H1 (cell line): Measurements from ENCODE around the gene HSCB. TPM values are rescaled to one million over a fixed set of nuclear protein-coding genes. Genes with fewer than 3 reads are reported as not detected.

Experiments used
- ATF3 ChIP-seq: IDR thresholded peaks from 2 replicates; pipeline ENCODE4 v1.6.1; 2011; ENCODE audit warnings: low read depth, mild to moderate bottlenecking, low read length; ENCODE audit not compliant: insufficient read depth
- CHD2 ChIP-seq: IDR thresholded peaks from 2 replicates; pipeline ENCODE4 v1.6.1; 2012; ENCODE audit warnings: low read length, improper control_type of control experiment
- CREB1 ChIP-seq: IDR thresholded peaks from 2 replicates; pipeline ENCODE4 v1.6.1; 2012; ENCODE audit warnings: inconsistent platforms
- CTBP2 ChIP-seq: IDR thresholded peaks from 2 replicates; pipeline ENCODE4 v1.7.0; 2011; ENCODE audit warnings: borderline replicate concordance, mild to moderate bottlenecking, moderate library complexity, mixed read lengths, low read length; ENCODE audit not compliant: insufficient read depth, insufficient read length
- CTCF ChIP-seq, 3 experiments: IDR thresholded peaks; 1 replicate in 2 of 3; 2 replicates in 1 of 3; pipeline versions ENCODE4 v1.5.1 to v1.6.1; 2011; ENCODE audit warnings: low read length in 3 of 3, mild to moderate bottlenecking in 3 of 3, inconsistent platforms in 2 of 3, low read depth in 1 of 3, moderate library complexity in 1 of 3; ENCODE audit not compliant: insufficient read depth in 1 of 3; ENCODE audit errors: control extremely low read depth in 1 of 3
- EZH2 ChIP-seq: fragments of 200-600 bp; sonication (generic); IDR thresholded peaks from 2 replicates; pipeline ENCODE4 v1.7.1; 2012; ENCODE audit warnings: low read depth, mild to moderate bottlenecking, moderate library complexity, low read length, inconsistent platforms; ENCODE audit not compliant: severe bottlenecking
- FOSL1 ChIP-seq: IDR thresholded peaks from 2 replicates; pipeline ENCODE4 v1.6.1; 2011; ENCODE audit warnings: mild to moderate bottlenecking, low read depth, low read length, moderate library complexity; ENCODE audit not compliant: insufficient read depth
- GABPA ChIP-seq: IDR thresholded peaks from 2 replicates; pipeline ENCODE4 v1.6.1; 2011; ENCODE audit warnings: mild to moderate bottlenecking, low read length, moderate library complexity, borderline replicate concordance; ENCODE audit not compliant: insufficient read depth
- GTF2F1 ChIP-seq: IDR thresholded peaks from 2 replicates; pipeline ENCODE4 v1.6.1; 2012; ENCODE audit warnings: low read depth, low read length, improper control_type of control experiment, borderline replicate concordance
- HDAC2 ChIP-seq, 2 experiments: fragments of 300-600 bp in 1 of 2; sonication (generic) in 1 of 2; IDR thresholded peaks; 2 replicates each; pipeline ENCODE4 v1.6.1; 2011 to 2012; ENCODE audit warnings: low read depth in 2 of 2, low read length in 2 of 2, mild to moderate bottlenecking in 2 of 2, moderate library complexity in 2 of 2, borderline replicate concordance in 1 of 2, inconsistent platforms in 1 of 2
- JUND ChIP-seq: IDR thresholded peaks from 2 replicates; pipeline ENCODE4 v1.6.1; 2011; ENCODE audit warnings: mild to moderate bottlenecking, improper control_type of control experiment, low read length
- POLR2A ChIP-seq, 2 experiments: IDR thresholded peaks; 1 replicate in 1 of 2; 2 replicates in 1 of 2; pipeline ENCODE4 v1.6.1; 2011; ENCODE audit warnings: low read depth in 2 of 2, low read length in 2 of 2, mild to moderate bottlenecking in 2 of 2; ENCODE audit errors: control extremely low read depth in 1 of 2
- RBBP5 ChIP-seq: IDR thresholded peaks from 2 replicates; pipeline ENCODE4 v1.7.1; 2012; ENCODE audit warnings: low read depth, mild to moderate bottlenecking, inconsistent platforms, low read length, moderate library complexity, borderline replicate concordance
- RXRA ChIP-seq: IDR thresholded peaks from 2 replicates; pipeline ENCODE4 v1.6.1; 2011; ENCODE audit warnings: low read depth, mild to moderate bottlenecking, low read length, moderate library complexity; ENCODE audit not compliant: insufficient read depth
- SIN3A ChIP-seq, 2 experiments: IDR thresholded peaks in 1 of 2; conservative IDR thresholded peaks in 1 of 2; 2 replicates each; pipeline ENCODE4 v1.6.1; 2011 to 2012; ENCODE audit warnings: low read length in 2 of 2, improper control_type of control experiment in 1 of 2, low read depth in 1 of 2, mild to moderate bottlenecking in 1 of 2
- SIX5 ChIP-seq: IDR thresholded peaks from 2 replicates; pipeline ENCODE4 v1.6.1; 2011; ENCODE audit warnings: mild to moderate bottlenecking, low read depth, low read length
- SP2 ChIP-seq: IDR thresholded peaks from 2 replicates; pipeline ENCODE4 v1.6.1; 2012; ENCODE audit warnings: mild to moderate bottlenecking, low read length, inconsistent platforms
- SRF ChIP-seq: IDR thresholded peaks from 2 replicates; pipeline ENCODE4 v1.6.1; 2011; ENCODE audit warnings: mild to moderate bottlenecking, low read depth, low read length, moderate library complexity
- TAF1 ChIP-seq: IDR thresholded peaks from 2 replicates; pipeline ENCODE4 v1.6.1; 2011; ENCODE audit warnings: mild to moderate bottlenecking, low read depth, low read length
- ZNF274 ChIP-seq: IDR thresholded peaks from 2 replicates; pipeline ENCODE4 v1.7.0; 2012; ENCODE audit warnings: low read length, borderline replicate concordance; ENCODE audit errors: extremely low read depth
- polyA plus RNA-seq, 7 experiments: library from polyadenylated mRNA; depleted of rRNA in 3 of 7; stranded (reverse) in 5 of 7; unstranded in 2 of 7; fragments of >200 nt in 5 of 7; fragments of 200-250 nt in 2 of 7; gene quantifications; 1 replicate in 5 of 7; 2 replicates in 1 of 7; 4 replicates in 1 of 7; pipeline versions ENCODE4 v1.2.1 to v1.2.3, GENCODE V29; 2011 to 2013; ENCODE audit warnings: missing spikeins in 2 of 7, mixed read lengths in 2 of 7
- total RNA-seq: library from RNA; stranded (reverse); fragmentation: NEBNext Ultra II Directional; extraction: Animal tissue kit (Norgen Biotek cat#: 25700); gene quantifications from 2 replicates; pipeline ENCODE4 v1.2.1, GENCODE V29; 2021

The HSCB gene
- total and polyA plus RNA-seq, 2 of the 8 experiments (the other 6 are each of a cell fraction or from before 2014, with no cell fraction given): 14.7 to 16.6 TPM

DNA sequence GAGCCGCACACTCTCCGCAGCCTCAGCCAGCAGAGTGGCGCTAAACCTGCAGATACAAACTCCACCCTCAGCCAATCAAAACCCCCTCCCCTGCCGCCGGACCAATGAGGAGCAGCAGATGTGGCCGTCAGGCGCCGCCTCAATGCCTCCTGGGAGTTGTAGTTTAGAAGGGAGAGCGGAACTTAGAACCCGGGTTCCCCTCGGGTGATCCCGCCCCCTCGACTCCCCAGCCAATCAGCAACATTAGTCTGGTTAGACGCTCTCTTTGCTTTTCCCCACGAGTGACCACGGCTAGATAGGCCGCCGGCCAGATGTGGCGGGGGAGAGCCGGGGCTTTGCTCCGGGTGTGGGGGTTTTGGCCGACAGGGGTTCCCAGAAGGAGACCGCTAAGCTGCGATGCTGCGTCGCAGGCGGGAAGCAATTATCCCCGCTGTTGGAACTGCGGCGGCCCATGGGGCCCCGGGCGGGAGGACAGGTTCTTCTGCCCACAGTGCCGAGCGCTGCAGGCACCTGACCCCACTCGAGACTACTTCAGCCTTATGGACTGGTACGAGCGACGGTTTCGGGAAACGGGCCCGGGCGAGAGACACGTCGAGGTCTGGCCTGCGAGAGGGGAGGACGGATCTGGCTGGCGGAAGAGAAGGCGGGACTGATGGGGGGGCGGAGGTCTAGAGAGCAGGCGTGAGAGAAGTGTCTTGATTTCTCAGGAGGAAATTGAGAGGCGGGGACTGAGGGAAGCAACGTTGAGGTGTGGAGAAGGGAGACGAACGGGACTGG, at the start of gene HSCB, which contains the start of gene CHEK2 (continued):
- TF ChIP-seq GABPA: no peak
- no peak for TF ChIP-seq ZNF274
- TF ChIP-seq CREB1: peak; percentile 82
- peak; percentile 2 to 51; a peak in 1 of 4 replicates for TF ChIP-seq SIN3A (conservative IDR thresholded peaks at IDR 0.05 in 1 of 2, IDR thresholded peaks at IDR 0.05 in 1 of 2; ENCODE audit: low read depth in 1 of 2, low read length in 2 of 2)
- peak; percentile 34; the same call in 1 of the 2 replicates for TF ChIP-seq SP2
- no peak for TF ChIP-seq FOSL1
- 0 out of 3 replicates have a peak, but pooled peaks of 1 of the 2 experiments have one; percentile 65 for TF ChIP-seq POLR2A (IDR thresholded peaks at IDR 0.05; ENCODE audit: control extremely low read depth in 1 of 2, low read depth in 2 of 2, low read length in 2 of 2)
- peak; percentile 85 for TF ChIP-seq CHD2
- no peak for TF ChIP-seq JUND
- TF ChIP-seq ATF3: 0 out of 2 replicates have a peak, but pooled peaks have one; percentile 34
- TF ChIP-seq CTBP2: no peak
- peak; percentile 17 to 37 (median 24); a peak in 3 of 4 replicates for TF ChIP-seq CTCF (IDR thresholded peaks at IDR 0.05; ENCODE audit: control extremely low read depth in 1 of 3, insufficient read depth in 1 of 3, low read depth in 1 of 3, low read length in 3 of 3)
- TF ChIP-seq SRF: 0 out of 2 replicates have a peak, but pooled peaks have one; percentile 6
- TF ChIP-seq SIX5: peak; percentile 85
- TF ChIP-seq HDAC2 (IDR thresholded peaks at IDR 0.05; ENCODE audit: borderline replicate concordance in 1 of 2, low read depth in 2 of 2, low read length in 2 of 2): peak in 1 of 2 experiments; percentile 47; a peak in 1 of 4 replicates
- TF ChIP-seq EZH2: no peak
- peak; percentile 93 for TF ChIP-seq TAF1
- TF ChIP-seq RXRA: no peak
- TF ChIP-seq RBBP5: no peak
- TF ChIP-seq GTF2F1: 0 out of 2 replicates have a peak, but pooled peaks have one; percentile 72
